Hepatic stellate cell (primary cell): Measurements from ENCODE around the gene NAPSA.

Experiments
- DNase-seq: peaks from one replicate; pipeline ENCODE4 v3.0.0; 2011; ENCODE audit warnings: low spot score

NAPSA gene

GRCh38 chr19:50314724-50315708, 50.4 kb downstream of the NAPSA start:
- DNase-seq, result no peak

GRCh38 chr19:50313812-50314536, 51.5 kb downstream of the NAPSA start:
- DNase-seq, result no peak

- DNase-seq, result no peak
These were observed 52.2 kb downstream of the NAPSA start for GRCh38 chr19:50312967-50313811.

DNA sequence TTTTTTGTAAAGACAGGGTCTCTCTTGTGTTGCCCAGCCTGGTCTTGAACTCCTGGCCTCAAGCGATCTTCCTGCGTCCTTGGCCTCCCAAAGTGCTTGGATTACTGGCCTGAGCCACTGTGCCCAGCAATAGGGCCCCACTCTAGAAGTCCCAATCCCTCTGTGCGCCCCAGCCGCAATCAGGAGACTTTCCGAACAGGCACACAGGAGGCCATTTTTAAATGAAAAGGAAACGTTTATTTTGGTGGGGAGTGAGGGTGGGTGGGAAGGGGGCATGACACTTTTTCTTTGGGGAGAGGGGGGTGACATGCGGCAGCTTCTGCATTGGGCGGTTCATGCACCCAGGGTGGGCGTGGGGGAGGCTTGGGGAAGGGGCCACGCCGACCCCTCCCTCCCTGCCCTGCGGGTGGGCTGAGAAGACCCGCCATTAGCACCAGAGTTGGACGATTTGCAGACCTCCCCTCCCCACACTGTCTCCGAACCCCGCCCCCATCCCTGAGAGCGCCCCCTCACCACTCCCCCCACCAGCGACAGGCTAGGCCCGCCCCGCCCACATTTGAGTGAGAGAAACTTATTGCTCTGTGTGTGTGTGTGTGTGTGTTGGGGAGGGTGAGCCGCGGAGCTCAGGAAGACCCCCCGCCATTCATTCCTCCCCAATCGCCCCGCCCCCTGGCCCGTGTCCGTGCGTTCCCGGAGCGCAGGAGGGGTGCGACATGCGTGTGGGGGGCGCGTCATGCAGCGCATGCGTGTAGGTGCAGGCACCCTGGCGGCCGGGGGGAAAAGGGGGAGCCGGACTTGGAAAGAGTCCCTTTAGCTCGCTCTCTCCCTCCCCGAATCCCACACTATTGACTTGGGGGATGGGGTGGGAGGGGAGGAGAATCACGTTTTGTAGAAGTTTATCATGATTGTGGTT, 53.5 kb downstream of the NAPSA start:
- no peak for DNase-seq

DNA sequence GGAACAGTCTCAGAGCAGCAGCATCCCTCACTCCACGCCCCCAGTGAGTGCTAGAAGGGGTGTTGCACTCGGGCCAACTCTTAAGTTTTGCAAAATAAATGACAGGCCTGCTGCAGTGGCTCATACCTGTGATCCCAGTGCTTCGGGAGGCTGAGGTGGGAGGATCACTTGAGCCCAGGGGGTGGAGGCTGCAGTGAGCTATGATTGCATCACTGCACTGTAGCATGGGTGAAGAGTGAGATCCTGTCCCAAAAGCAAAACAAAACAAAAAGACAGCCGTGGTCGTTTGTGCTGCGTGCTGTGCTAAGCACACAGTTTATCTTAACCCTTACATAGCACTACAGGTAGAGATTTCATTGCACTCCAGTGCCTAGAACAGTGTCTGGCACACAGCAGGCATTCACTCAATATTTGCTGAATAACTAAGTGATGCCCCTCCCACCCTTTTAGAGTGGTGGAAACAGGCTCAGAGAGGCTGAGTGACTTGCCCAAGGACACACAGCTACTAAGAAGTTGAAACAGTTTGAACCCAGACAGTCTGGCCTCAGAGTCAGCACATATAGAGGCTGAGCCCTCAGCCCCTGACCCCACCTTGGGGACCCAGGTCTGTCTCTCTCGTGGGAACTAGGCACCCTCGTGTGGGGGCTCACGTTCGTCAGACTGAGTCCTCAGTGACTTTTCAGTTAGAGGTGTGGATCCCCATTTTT, 54.5 kb downstream of the NAPSA start:
- DNase-seq, result no peak

DNA sequence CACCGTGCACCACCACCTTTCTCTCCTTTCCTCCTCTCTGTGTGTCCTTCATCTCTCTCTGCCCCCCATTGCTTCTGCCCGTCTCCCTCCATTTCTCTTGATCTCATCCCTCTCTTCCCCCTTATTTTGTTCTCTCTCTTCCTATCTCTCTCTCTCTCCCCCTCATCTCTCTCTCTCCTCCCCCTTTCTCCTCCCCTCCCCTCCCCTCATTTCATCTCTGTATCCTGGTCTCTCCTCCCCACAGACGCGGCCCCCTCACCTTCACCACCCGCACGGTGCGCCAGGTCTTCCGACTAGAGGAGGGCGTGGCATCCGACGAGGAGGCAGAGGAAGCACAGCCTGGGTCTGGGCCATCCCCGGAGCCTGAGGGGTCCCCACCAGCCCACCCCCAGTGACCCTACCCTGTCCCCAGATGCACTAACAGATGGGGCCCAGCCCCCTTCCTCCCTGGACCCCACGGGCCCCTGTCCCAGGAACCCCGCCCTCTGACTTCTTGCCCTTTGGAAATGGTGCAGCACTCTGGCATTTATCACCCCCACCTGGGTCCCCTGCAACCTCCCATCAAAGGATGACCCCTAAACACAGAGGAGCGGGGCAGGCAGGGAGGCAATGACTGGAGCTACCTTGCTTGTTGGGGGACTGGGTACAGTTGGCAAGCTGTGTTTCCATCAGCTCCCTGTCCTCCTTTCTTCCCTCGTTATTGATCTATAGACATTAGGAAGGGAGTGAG, 55.9 kb downstream of the NAPSA start:
- no peak for DNase-seq

DNA sequence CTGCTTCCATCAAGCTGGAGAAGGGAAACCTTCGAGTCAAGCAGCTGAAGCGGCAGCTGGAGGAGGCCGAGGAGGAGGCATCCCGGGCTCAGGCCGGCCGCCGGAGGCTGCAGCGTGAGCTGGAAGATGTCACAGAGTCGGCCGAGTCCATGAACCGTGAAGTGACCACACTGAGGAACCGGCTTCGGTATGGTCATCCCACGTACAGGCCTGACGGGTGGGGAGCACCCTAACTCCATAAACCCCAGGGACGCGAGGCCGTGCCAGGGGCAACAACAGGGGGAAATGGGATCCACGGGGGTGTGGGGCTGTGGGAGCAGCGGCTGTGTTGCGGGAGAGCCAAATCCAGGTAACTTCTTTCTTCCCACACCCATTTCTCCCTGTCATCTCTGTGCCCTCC, 56.4 kb downstream of the NAPSA start:
- no peak for DNase-seq
